Kidney (tissue), 14 donors: ENCODE data around the gene FRMD4A. TPM values are rescaled to one million over a fixed set of nuclear protein-coding genes. Genes with fewer than 3 reads are reported as not detected.
"Not testable (repeated sequence)": the region's sequence is repeated elsewhere in the genome, so short reads cannot be mapped to it uniquely, and the experiment has no call there.

Experiments used
- DNase-seq, 5 donors: peaks; one replicate each; pipeline ENCODE4 v3.0.0-alpha.2; 2013 to 2020
- FAIRE-seq: peaks from 2 replicates; lab custom pipeline; 2012; peaks lifted over from hg19 to GRCh38; lab: Jason Lieb, UNC
- H3K27ac ChIP-seq, 2 donors: one replicate each; pipeline ENCODE4 v1.7.0; 2013; ENCODE audit warnings: low read depth in 2 of 2, low read length in 2 of 2, inconsistent platforms in 1 of 2
- H3K27me3 ChIP-seq: one replicate; pipeline ENCODE4 v1.7.1; 2013; ENCODE audit warnings: low read length, inconsistent platforms; ENCODE audit not compliant: control insufficient read depth, insufficient read depth
- H3K36me3 ChIP-seq, 3 donors: one replicate each; pipeline versions ENCODE4 v1.7.0 to v1.7.1; 2013; ENCODE audit warnings: low read length in 3 of 3, control low read depth in 1 of 3, inconsistent platforms in 1 of 3; ENCODE audit not compliant: insufficient read depth in 3 of 3, control insufficient read depth in 2 of 3
- H3K4me1 ChIP-seq, 3 donors: one replicate each; pipeline versions ENCODE4 v1.7.0 to v1.7.1; 2013; ENCODE audit warnings: low read length in 3 of 3, inconsistent platforms in 1 of 3, low read depth in 1 of 3; ENCODE audit not compliant: control insufficient read depth in 2 of 3, insufficient read depth in 2 of 3
- H3K4me3 ChIP-seq, 3 donors: one replicate each; pipeline versions ENCODE4 v1.7.0 to v1.8.1; 2013; ENCODE audit warnings: low read length in 3 of 3, control low read depth in 1 of 3, inconsistent platforms in 1 of 3
- H3K9ac ChIP-seq, 3 donors: one replicate each; pipeline versions ENCODE4 v1.7.0 to v1.7.1; 2013; ENCODE audit warnings: low read length in 3 of 3, control low read depth in 1 of 3, inconsistent platforms in 1 of 3
- H3K9me3 ChIP-seq, 3 donors: one replicate each; pipeline versions ENCODE4 v1.7.0 to v1.7.1; 2013; ENCODE audit warnings: low read length in 3 of 3, control low read depth in 1 of 3, inconsistent platforms in 1 of 3; ENCODE audit not compliant: control insufficient read depth in 2 of 3, insufficient read depth in 1 of 3
- intact Hi-C: fragments of 100-400 bp; cut with DNase I; formaldehyde crosslinking; loops from one replicate; pipeline ENCODE4 v1.11.1; 2022
- polyA plus RNA-seq: library from polyadenylated mRNA; stranded (reverse); fragments of 350-450 nt; fragmentation: Illumina TruSeq; extraction: RNeasy Lipid Tissue Mini Kit (QIAGEN cat#74804); gene quantifications from one replicate; pipeline ENCODE4 v1.2.3, GENCODE V29; 2014; ENCODE audit warnings: low read depth, low replicate concordance; ENCODE audit not compliant: insufficient read depth
- total RNA-seq: library from RNA; stranded (reverse); fragmentation: NEBNext Ultra II Directional; extraction: Animal tissue kit (Norgen Biotek cat#: 25700); gene quantifications from one replicate; pipeline ENCODE4 v1.2.1, GENCODE V29; 2021
- TF ChIP-seq, protein P1 (sequence below): IDR thresholded peaks from 3 replicates; pipeline ENCODE4 v1.5.1; 2012; ENCODE audit warnings: mild to moderate bottlenecking, moderate library complexity, borderline replicate concordance; ENCODE audit not compliant: insufficient read depth; ENCODE audit errors: extremely low read depth
- donor health status: control.
- donor health status: control.
- donor health status: control.
- donor health status: control.
- donor health status: control.
- donor health status: DM: yes; HTN: yes; CAD: no.
- donor health status: Normal renal cell carcinoma (clear cell type).

FRMD4A gene
- total and polyA plus RNA-seq, 2 donors from 2014 or later = 16.0 to 68.2 TPM

DNA sequence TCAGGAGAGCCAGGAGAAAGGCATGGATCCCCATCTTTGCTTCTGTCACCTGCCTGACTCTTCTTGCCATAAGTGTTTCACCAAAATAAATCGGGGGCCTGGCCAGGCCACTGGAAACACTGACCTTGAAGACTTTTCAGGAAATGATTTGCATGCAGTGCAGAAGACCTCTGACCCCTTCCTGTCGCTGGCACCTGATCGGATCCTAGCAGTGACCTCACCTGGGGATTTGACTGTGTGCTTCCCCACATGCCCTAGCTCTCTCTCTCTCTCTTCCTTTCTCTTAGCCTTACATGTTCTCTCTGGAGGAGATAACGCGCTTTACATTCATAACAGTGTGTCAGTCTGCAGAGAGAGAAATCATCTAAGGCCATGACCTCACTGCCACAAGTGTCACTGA is 500.9 kb downstream of the FRMD4A start:
- Histone ChIP-seq H3K9me3 (no peaks in the 10 kb centered on the region), H3K4me1 (peaks cover 0 to 10% (median 0%) of the 10 kb centered on the region in 3 donors), H3K27ac (no peak overlapping the region), H3K4me3 (no peak overlapping the region), H3K27me3 (no peaks in the 10 kb centered on the region), H3K36me3 (no peaks in the 10 kb centered on the region), H3K9ac (no peak overlapping the region)
- FAIRE-seq (no peak), DNase-seq (no peak)
- intact Hi-C loops = no loop called here
- TF ChIP-seq, protein P1, sequence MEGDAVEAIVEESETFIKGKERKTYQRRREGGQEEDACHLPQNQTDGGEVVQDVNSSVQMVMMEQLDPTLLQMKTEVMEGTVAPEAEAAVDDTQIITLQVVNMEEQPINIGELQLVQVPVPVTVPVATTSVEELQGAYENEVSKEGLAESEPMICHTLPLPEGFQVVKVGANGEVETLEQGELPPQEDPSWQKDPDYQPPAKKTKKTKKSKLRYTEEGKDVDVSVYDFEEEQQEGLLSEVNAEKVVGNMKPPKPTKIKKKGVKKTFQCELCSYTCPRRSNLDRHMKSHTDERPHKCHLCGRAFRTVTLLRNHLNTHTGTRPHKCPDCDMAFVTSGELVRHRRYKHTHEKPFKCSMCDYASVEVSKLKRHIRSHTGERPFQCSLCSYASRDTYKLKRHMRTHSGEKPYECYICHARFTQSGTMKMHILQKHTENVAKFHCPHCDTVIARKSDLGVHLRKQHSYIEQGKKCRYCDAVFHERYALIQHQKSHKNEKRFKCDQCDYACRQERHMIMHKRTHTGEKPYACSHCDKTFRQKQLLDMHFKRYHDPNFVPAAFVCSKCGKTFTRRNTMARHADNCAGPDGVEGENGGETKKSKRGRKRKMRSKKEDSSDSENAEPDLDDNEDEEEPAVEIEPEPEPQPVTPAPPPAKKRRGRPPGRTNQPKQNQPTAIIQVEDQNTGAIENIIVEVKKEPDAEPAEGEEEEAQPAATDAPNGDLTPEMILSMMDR = no peak

DNA sequence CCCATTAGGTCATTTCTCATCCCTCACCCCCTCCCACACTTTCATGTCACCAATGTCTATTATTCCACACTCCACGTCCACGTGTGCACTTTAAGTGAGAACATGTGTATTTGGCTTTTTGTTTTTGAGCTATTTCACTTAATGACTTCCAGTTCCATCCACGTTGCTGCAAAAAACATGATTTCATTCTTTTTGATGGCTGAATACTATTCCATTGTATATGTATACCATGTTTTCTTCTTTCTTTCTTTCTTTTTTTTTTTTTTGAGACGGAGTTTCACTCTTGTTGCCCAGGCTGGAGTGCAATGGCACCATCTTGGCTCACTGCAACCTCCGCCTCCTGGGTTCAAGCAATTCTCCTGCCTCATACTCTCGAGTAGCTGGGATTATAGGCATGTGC is 502.4 kb downstream of the FRMD4A start:
- H3K4me1 ChIP-seq, H3K36me3 ChIP-seq, H3K27me3 ChIP-seq, H3K9ac ChIP-seq, H3K4me3 ChIP-seq, FAIRE-seq, intact Hi-C loops, DNase-seq, H3K9me3 ChIP-seq, H3K27ac ChIP-seq: not testable (repeated sequence)

GRCh38 chr10:13827076-13827797 is 503.5 kb downstream of the FRMD4A start:
- no peaks in the 10 kb centered on the region for H3K36me3 ChIP-seq
- no peak overlapping the region for H3K27ac ChIP-seq
- no peak overlapping the region for H3K4me3 ChIP-seq
- peaks cover 0 to 6% (median 0%) of the 10 kb centered on the region in 3 donors for H3K4me1 ChIP-seq
- H3K9me3 ChIP-seq = no peaks in the 10 kb centered on the region
- no peak for FAIRE-seq
- no peak overlapping the region for H3K9ac ChIP-seq
- no peak for DNase-seq
- intact Hi-C loops = no loop called here
- H3K27me3 ChIP-seq = no peaks in the 10 kb centered on the region
- TF ChIP-seq, protein P1 = no peak

DNA sequence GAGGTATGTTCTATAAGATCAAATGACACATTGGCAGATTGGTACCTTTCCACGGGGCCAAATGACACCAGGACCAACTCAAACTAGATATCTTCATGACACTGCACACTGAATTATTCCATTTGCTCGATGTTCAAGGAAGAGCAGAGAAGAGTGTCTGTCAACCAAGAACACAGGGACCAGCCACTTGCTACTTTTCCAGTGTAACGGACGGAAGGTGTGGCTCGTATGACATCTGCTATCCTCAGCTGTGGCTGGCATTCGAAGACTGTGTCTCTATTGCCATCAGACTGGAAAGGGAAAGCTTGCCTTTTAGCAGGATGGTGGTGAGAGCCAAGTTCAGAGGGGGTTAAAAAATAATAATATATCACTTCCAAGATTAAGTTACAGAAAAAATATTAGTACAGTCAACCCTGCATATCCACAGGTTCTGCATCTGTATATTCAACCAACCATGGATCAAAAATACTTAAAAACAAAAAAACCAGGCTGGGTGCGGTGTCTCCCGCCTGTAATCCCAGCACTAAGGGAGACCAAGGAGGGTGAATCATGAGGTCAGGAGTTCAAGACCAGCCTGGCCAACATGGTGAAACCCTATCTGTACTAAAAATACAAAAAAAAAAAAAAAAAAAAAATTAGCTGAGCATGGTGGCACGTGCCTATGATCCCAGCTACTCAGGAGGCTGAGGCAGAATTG is 506.9 kb downstream of the FRMD4A start:
- Histone ChIP-seq H3K27ac (no peak overlapping the region), H3K27me3 (no peaks in the 10 kb centered on the region), H3K9ac (no peak overlapping the region), H3K36me3 (no peaks in the 10 kb centered on the region), H3K9me3 (no peaks in the 10 kb centered on the region), H3K4me3 (no peak overlapping the region), H3K4me1 (peaks cover 0 to 8% (median 0%) of the 10 kb centered on the region in 3 donors)
- FAIRE-seq (no peak), DNase-seq (peak in 2 of 5 donors; percentile 37 to 56)
- intact Hi-C loops = no loop called here
- TF ChIP-seq, protein P1 = no peak
